ENCODE data around the gene MIDN.
A peak's percentile ranks its signal among the peaks of the same experiment; 100 is the strongest.

MIDN gene

DNA sequence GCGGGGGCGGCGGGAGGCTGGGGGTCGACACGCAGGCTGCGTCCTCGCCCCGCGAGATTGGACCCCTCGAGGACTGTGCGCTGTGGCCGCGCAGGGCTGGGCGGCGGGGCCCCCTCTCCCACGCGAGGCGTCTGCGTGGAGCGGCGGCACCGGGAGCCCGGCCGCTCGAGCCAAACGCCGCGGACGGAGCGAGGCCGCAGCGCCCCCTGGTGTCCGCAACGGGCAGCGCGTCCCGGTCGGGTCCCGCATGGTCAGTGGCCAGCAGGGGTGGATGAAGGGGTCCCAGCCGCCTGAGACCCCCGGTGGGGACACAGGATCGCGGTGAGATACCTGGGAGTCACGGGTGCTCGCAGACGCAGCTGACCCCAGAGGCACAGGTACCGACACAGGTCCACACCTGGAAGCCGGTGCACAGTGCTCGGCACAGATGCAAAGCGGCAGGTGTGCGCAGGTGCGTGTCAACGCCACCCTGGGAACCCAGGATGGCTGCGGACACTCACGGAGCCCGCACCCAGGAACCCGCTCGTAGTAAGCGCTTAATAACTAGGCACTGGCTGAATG is 18.6 kb downstream of the MIDN start:
- peak overlapping the region; percentile 75 for H3K4me3 ChIP-seq (ENCODE audit: low read length)
- H3K36me3 ChIP-seq (ENCODE audit: insufficient read depth, low read depth, low read length) = peaks cover 19% of the 10 kb centered on the region
- H3K27me3 ChIP-seq (ENCODE audit: insufficient read depth, low read length) = peaks cover 17% of the 10 kb centered on the region
- peaks cover 26% of the 10 kb centered on the region for H3K4me1 ChIP-seq (ENCODE audit: insufficient read depth, low read length)
- H3K9me3 ChIP-seq (ENCODE audit: insufficient read depth, low read depth, low read length) = no peaks in the 10 kb centered on the region
- H3K9ac ChIP-seq (ENCODE audit: low read depth, low read length) = peak overlapping the region; percentile 32; the same call in 1 of the 2 replicates
- H3K27ac ChIP-seq (ENCODE audit: low read length) = no peak overlapping the region

- Histone ChIP-seq H3K4me3 (ENCODE audit: low read length) (peak overlapping the region; percentile 75), H3K9me3 (ENCODE audit: insufficient read depth, low read depth, low read length) (no peaks in the 10 kb centered on the region), H3K9ac (ENCODE audit: low read depth, low read length) (0 out of 2 replicates have a peak overlapping the region, but pooled peaks have one; percentile 32), H3K27me3 (ENCODE audit: insufficient read depth, low read length) (peaks cover 17% of the 10 kb centered on the region), H3K27ac (ENCODE audit: low read length) (no peak overlapping the region), H3K36me3 (ENCODE audit: insufficient read depth, low read depth, low read length) (peaks cover 26% of the 10 kb centered on the region), H3K4me1 (ENCODE audit: insufficient read depth, low read length) (peaks cover 19% of the 10 kb centered on the region)
Measured at GRCh38 chr19:1267477-1268225, 19.3 kb downstream of the MIDN start.

- peaks cover 34% of the 10 kb centered on the region for H3K36me3 ChIP-seq (ENCODE audit: insufficient read depth, low read depth, low read length)
- peak overlapping the region; percentile 44 for H3K4me3 ChIP-seq (ENCODE audit: low read length)
Measured at GRCh38 chr19:1268226-1269064, 20.1 kb downstream of the MIDN start.

GRCh38 chr19:1269065-1269477 is 20.7 kb downstream of the MIDN start, which contains the start of gene CIRBP:
CIRBP (plus strand) TSS chr19:1269332; CDS start chr19:1270934, 1,602 bp downstream.
- Histone ChIP-seq H3K27ac (ENCODE audit: low read length) (peak within 1 kb of the TSS; percentile 80), H3K4me1 (ENCODE audit: insufficient read depth, low read length) (peaks cover 17% of the 10 kb centered on the region), H3K4me3 (ENCODE audit: low read length) (peak within 1 kb of the TSS; percentile 94), H3K36me3 (ENCODE audit: insufficient read depth, low read depth, low read length) (peaks cover 40% of the 10 kb centered on the region), H3K27me3 (ENCODE audit: insufficient read depth, low read length) (peaks cover 17% of the 10 kb centered on the region), H3K9ac (ENCODE audit: low read depth, low read length) (peak within 1 kb of the TSS; percentile 97), H3K9me3 (ENCODE audit: insufficient read depth, low read depth, low read length) (no peaks in the 10 kb centered on the region)

More at GRCh38 chr19:1268226-1269064, 20.1 kb downstream of the MIDN start:
- Histone ChIP-seq H3K4me1 (ENCODE audit: insufficient read depth, low read length) (peaks cover 13% of the 10 kb centered on the region), H3K27ac (ENCODE audit: low read length) (no peak overlapping the region), H3K9me3 (ENCODE audit: insufficient read depth, low read depth, low read length) (no peaks in the 10 kb centered on the region), H3K27me3 (ENCODE audit: insufficient read depth, low read length) (peaks cover 17% of the 10 kb centered on the region), H3K9ac (ENCODE audit: low read depth, low read length) (no peak overlapping the region; the same call in 1 of the 2 replicates)

DNA sequence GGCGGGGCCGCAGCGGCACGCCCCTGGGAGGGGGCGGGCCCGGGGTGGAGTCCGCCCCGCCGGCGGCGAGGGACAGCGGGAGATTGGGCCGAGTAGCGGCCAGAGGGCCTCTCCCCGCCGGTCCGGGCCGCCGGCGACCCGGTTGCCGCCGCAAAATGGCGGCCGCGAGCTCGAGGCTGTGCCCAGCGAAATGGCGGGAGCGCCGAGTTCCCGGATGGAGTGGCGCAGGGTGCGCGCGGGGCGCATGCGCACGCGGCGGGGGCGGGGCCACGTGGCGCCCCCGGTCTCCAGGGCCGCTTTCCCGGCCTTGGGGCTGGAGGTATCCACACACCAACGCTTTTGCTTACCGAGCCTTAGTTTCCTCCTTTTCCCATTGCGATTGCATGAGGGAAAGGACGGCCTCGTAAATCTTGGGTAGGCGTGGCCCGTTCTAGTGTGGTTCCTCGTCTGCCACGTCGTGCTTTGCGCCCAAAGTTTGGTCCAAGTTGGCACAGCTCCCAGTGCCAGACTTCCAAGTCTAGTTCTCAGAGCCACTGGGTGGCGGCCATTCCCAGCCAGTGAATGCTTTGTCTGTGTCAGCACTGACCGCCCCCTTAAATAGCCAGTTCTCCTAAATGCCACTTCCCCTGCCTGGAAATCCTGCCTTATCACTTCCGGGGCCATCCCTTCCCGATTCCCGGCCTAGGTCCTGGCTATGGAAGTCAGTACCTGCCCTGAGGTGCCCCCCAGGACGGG is 21.3 kb downstream of the MIDN start:
- peak overlapping the region; percentile 97 for H3K9ac ChIP-seq (ENCODE audit: low read depth, low read length)
- no peaks in the 10 kb centered on the region for H3K9me3 ChIP-seq (ENCODE audit: insufficient read depth, low read depth, low read length)
- H3K4me3 ChIP-seq (ENCODE audit: low read length) = peak overlapping the region; percentile 94
- peaks cover 17% of the 10 kb centered on the region for H3K27me3 ChIP-seq (ENCODE audit: insufficient read depth, low read length)
- peak overlapping the region; percentile 80 for H3K27ac ChIP-seq (ENCODE audit: low read length)
- H3K36me3 ChIP-seq (ENCODE audit: insufficient read depth, low read depth, low read length) = peaks cover 46% of the 10 kb centered on the region
- H3K4me1 ChIP-seq (ENCODE audit: insufficient read depth, low read length) = peaks cover 16% of the 10 kb centered on the region

- Histone ChIP-seq H3K36me3 (ENCODE audit: insufficient read depth, low read depth, low read length) (peaks cover 49% of the 10 kb centered on the region), H3K9me3 (ENCODE audit: insufficient read depth, low read depth, low read length) (no peaks in the 10 kb centered on the region), H3K9ac (ENCODE audit: low read depth, low read length) (peak overlapping the region; percentile 97), H3K4me3 (ENCODE audit: low read length) (peak overlapping the region; percentile 94), H3K27me3 (ENCODE audit: insufficient read depth, low read length) (peaks cover 17% of the 10 kb centered on the region), H3K27ac (ENCODE audit: low read length) (peak overlapping the region; percentile 80), H3K4me1 (ENCODE audit: insufficient read depth, low read length) (peaks cover 10% of the 10 kb centered on the region)
Measured at GRCh38 chr19:1270213-1270853, 21.9 kb downstream of the MIDN start.

DNA sequence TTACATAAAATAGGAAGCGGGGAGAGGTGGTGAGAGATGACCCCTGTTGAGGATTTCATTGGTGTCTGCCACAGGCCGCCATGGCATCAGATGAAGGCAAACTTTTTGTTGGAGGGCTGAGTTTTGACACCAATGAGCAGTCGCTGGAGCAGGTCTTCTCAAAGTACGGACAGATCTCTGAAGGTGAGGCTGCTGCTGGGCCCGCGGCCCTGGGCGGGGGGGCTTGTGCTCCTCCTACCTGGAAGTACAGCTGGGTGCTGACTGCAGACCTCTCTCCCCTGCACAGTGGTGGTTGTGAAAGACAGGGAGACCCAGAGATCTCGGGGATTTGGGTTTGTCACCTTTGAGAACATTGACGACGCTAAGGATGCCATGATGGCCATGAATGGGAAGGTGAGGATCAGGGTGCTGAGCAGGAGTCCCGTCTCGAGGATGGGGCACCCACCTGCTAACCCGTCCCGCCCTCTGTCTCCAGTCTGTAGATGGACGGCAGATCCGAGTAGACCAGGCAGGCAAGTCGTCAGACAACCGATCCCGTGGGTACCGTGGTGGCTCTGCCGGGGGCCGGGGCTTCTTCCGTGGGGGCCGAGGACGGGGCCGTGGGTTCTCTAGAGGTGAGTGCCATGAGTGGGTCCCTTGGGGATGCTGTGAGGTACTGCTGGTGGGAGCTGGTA is 22.6 kb downstream of the MIDN start:
- H3K36me3 ChIP-seq (ENCODE audit: insufficient read depth, low read depth, low read length) = peaks cover 49% of the 10 kb centered on the region
- H3K4me3 ChIP-seq (ENCODE audit: low read length) = peak overlapping the region; percentile 94; the same call in 1 of the 2 replicates
- no peak overlapping the region for H3K27ac ChIP-seq (ENCODE audit: low read length)

DNA sequence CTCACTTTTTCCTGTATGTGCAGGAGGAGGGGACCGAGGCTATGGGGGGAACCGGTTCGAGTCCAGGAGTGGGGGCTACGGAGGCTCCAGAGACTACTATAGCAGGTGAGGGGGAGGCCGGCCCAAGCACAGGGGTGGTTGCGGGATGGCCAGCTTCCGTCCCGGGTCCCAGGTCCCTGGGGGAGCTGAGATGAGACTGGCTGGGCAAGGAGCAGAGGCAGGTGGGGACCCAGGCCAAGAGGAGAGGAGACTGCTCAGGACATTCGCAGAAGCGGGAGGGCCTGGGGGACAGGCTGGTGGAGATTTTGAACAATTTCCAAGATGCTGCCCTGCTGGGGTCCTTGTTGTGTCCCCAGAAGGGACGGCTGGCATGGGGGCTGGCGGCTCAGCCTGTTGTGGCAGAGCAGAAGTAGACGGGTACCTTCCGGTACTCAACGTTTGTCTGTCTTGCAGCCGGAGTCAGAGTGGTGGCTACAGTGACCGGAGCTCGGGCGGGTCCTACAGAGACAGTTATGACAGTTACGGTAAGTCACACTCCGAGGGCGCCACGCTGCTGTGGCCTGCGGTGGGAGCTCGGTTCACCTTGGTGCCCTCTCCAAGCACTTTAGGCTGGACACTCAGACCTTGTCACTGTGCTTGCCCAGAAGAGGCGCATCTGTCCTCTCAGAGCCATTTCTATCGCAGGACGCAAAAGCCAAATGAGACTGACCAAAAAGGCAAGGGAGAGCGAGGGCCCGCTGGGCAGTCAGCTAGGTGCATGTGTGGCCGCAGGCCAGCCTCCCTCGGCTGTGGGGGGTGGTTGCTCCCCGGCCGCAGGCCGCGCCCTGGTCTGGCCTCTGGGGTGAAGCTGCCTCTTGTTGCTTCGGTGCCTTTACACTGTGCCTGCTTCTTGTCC is 23.4 kb downstream of the MIDN start:
- no peak overlapping the region for H3K4me3 ChIP-seq (ENCODE audit: low read length)
- peaks cover 17% of the 10 kb centered on the region for H3K27me3 ChIP-seq (ENCODE audit: insufficient read depth, low read length)
- peaks cover 49% of the 10 kb centered on the region for H3K36me3 ChIP-seq (ENCODE audit: insufficient read depth, low read depth, low read length)
- H3K27ac ChIP-seq (ENCODE audit: low read length) = no peak overlapping the region
- peaks cover 10% of the 10 kb centered on the region for H3K4me1 ChIP-seq (ENCODE audit: insufficient read depth, low read length)
- no peaks in the 10 kb centered on the region for H3K9me3 ChIP-seq (ENCODE audit: insufficient read depth, low read depth, low read length)
- H3K9ac ChIP-seq (ENCODE audit: low read depth, low read length) = no peak overlapping the region

More for the DNA sequence above, 22.6 kb downstream of the MIDN start:
- Histone ChIP-seq H3K9ac (ENCODE audit: low read depth, low read length) (peak overlapping the region; percentile 97; the same call in 1 of the 2 replicates), H3K4me1 (ENCODE audit: insufficient read depth, low read length) (peaks cover 10% of the 10 kb centered on the region), H3K9me3 (ENCODE audit: insufficient read depth, low read depth, low read length) (no peaks in the 10 kb centered on the region), H3K27me3 (ENCODE audit: insufficient read depth, low read length) (peaks cover 17% of the 10 kb centered on the region)

DNA sequence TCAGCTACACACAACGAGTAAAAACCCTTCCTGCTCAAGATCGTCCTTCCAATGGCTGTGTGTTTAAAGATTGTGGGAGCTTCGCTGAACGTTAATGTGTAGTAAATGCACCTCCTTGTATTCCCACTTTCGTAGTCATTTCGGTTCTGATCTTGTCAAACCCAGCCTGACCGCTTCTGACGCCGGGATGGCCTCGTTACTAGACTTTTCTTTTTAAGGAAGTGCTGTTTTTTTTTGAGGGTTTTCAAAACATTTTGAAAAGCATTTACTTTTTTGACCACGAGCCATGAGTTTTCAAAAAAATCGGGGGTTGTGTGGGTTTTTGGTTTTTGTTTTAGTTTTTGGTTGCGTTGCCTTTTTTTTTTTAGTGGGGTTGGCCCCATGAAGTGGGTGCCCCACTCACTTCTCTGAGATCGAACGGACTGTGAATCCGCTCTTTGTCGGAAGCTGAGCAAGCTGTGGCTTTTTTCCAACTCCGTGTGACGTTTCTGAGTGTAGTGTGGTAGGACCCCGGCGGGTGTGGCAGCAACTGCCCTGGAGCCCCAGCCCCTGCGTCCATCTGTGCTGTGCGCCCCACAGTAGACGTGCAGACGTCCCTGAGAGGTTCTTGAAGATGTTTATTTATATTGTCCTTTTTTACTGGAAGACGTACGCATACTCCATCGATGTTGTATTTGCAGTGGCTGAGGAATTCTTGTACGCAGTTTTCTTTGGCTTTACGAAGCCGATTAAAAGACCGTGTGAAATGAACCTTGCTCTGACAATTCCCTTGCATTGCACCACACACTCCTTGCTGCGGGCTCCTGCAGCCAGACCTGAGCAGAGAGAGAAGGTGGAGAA is 24.3 kb downstream of the MIDN start:
- Histone ChIP-seq H3K9me3 (ENCODE audit: insufficient read depth, low read depth, low read length) (no peaks in the 10 kb centered on the region), H3K27me3 (ENCODE audit: insufficient read depth, low read length) (peaks cover 10% of the 10 kb centered on the region; the same call in 1 of the 2 replicates), H3K27ac (ENCODE audit: low read length) (no peak overlapping the region), H3K9ac (ENCODE audit: low read depth, low read length) (peak overlapping the region; percentile 37), H3K4me1 (ENCODE audit: insufficient read depth, low read length) (peaks cover 10% of the 10 kb centered on the region), H3K36me3 (ENCODE audit: insufficient read depth, low read depth, low read length) (peaks cover 49% of the 10 kb centered on the region), H3K4me3 (ENCODE audit: low read length) (no peak overlapping the region)

Measured in iPS-20b (cell line).